Activated naive CD4-positive, alpha-beta T cell treated with Interleukin-2 at 50 U/mL for 16 hours (primary cell): Measurements from ENCODE around the gene DNASE2B.

ENCODE experiments used
- DNase-seq: peaks from one replicate; pipeline ENCODE4 v3.0.0-alpha.2; 2020

The DNASE2B gene

GRCh38 chr1:84398175-84399155 is at the start of gene DNASE2B:
DNASE2B (plus strand) TSS chr1:84398484; CDS start chr1:84398565, 81 bp downstream.
- no peak for DNase-seq

- no peak for DNase-seq
These were observed 49.5 kb upstream of the DNASE2B start for GRCh38 chr1:84348759-84349158.

GRCh38 chr1:84350104-84350503 is 48.2 kb upstream of the DNASE2B start:
- no peak for DNase-seq

- no peak for DNase-seq
These were observed 47.7 kb upstream of the DNASE2B start for GRCh38 chr1:84350550-84350949.

GRCh38 chr1:84352298-84353106 is 45.8 kb upstream of the DNASE2B start:
- DNase-seq: no peak

- DNase-seq: no peak
These were observed 44.6 kb upstream of the DNASE2B start for GRCh38 chr1:84353695-84354094.

- DNase-seq: no peak
These were observed 42.7 kb upstream of the DNASE2B start for GRCh38 chr1:84355556-84355955.

- DNase-seq: no peak
These were observed 41.4 kb upstream of the DNASE2B start for GRCh38 chr1:84356881-84357280.

- DNase-seq: no peak
These were observed 39.6 kb upstream of the DNASE2B start for GRCh38 chr1:84358695-84359094.

GRCh38 chr1:84360316-84360715 is 38.0 kb upstream of the DNASE2B start:
- DNase-seq: no peak

GRCh38 chr1:84361796-84362195 is 36.5 kb upstream of the DNASE2B start:
- no peak for DNase-seq

- DNase-seq: no peak
These were observed 35.3 kb upstream of the DNASE2B start for GRCh38 chr1:84363019-84363418.

- DNase-seq: no peak
These were observed 34.7 kb upstream of the DNASE2B start for GRCh38 chr1:84363622-84364021.

GRCh38 chr1:84365225-84366221 is 32.8 kb upstream of the DNASE2B start:
- no peak for DNase-seq

GRCh38 chr1:84366786-84367185 is 31.5 kb upstream of the DNASE2B start:
- no peak for DNase-seq

GRCh38 chr1:84367219-84367618 is 31.1 kb upstream of the DNASE2B start:
- DNase-seq: no peak

- DNase-seq: no peak
These were observed 29.8 kb upstream of the DNASE2B start for GRCh38 chr1:84368441-84368840.

- DNase-seq: no peak
These were observed 28.0 kb upstream of the DNASE2B start for GRCh38 chr1:84370266-84370665.

GRCh38 chr1:84370831-84371394 is 27.4 kb upstream of the DNASE2B start:
- DNase-seq: no peak

GRCh38 chr1:84373436-84374141 is 24.7 kb upstream of the DNASE2B start:
- DNase-seq: no peak

GRCh38 chr1:84374991-84375696 is 23.1 kb upstream of the DNASE2B start:
- no peak for DNase-seq
